Cardiac fibroblast (primary cell): ENCODE results near the gene ITGA3.

Experiments
- DNase-seq, 2 donors: peaks; one replicate each; pipeline versions ENCODE4 v3.0.0 to v3.0.0-alpha.2; 2010; ENCODE audit warnings: low read depth in 2 of 2
- H3K4me3 ChIP-seq, 2 donors: replicated peaks in 1 of 2; 1 replicate in 1 of 2; 2 replicates in 1 of 2; pipeline ENCODE4 v1.5.1; 2011; ENCODE audit warnings: low read depth in 2 of 2, low read length in 2 of 2, mild to moderate bottlenecking in 2 of 2, moderate library complexity in 1 of 2
- TF ChIP-seq, protein P1 (sequence below): IDR thresholded peaks from one replicate; pipeline ENCODE4 v1.5.1; 2011; ENCODE audit warnings: low read depth, mild to moderate bottlenecking, low read length, inconsistent platforms

Gene ITGA3

DNA sequence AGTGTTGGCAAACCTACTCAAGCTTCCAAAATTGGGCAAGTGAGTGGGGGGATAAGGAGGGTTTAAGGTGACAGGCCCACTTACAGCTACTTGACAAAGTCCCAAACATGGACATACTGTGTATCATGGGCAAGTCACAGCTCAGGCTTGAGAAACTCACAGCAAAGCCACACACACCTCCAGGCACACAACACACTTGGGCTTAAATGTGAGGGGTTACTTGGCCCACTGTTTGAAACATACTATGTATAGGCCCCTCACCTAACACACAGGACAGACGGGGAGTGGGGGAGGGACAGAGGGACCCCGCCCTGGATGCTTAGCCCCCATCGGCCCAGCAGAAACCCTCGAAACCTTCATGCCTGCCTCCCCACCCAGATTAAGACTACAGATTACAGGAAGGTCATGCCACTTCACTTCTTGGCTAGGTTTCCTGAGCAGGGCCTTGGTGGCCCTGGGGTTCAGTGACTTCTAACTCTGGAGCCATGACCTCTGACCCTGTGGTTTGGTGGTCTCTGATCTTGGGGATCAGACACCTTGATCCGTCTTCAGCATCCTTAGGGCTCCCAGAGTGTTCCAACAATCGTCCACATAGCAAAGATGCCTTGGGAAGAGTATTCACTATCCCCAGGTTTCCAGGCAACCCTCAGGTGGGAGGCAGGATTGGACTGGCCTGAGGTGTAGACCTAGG is 76.3 kb downstream of the ITGA3 start:
- DNase-seq = no peak
- TF ChIP-seq, protein P1, sequence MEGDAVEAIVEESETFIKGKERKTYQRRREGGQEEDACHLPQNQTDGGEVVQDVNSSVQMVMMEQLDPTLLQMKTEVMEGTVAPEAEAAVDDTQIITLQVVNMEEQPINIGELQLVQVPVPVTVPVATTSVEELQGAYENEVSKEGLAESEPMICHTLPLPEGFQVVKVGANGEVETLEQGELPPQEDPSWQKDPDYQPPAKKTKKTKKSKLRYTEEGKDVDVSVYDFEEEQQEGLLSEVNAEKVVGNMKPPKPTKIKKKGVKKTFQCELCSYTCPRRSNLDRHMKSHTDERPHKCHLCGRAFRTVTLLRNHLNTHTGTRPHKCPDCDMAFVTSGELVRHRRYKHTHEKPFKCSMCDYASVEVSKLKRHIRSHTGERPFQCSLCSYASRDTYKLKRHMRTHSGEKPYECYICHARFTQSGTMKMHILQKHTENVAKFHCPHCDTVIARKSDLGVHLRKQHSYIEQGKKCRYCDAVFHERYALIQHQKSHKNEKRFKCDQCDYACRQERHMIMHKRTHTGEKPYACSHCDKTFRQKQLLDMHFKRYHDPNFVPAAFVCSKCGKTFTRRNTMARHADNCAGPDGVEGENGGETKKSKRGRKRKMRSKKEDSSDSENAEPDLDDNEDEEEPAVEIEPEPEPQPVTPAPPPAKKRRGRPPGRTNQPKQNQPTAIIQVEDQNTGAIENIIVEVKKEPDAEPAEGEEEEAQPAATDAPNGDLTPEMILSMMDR = no peak
- H3K4me3 ChIP-seq = no peak overlapping the region

DNA sequence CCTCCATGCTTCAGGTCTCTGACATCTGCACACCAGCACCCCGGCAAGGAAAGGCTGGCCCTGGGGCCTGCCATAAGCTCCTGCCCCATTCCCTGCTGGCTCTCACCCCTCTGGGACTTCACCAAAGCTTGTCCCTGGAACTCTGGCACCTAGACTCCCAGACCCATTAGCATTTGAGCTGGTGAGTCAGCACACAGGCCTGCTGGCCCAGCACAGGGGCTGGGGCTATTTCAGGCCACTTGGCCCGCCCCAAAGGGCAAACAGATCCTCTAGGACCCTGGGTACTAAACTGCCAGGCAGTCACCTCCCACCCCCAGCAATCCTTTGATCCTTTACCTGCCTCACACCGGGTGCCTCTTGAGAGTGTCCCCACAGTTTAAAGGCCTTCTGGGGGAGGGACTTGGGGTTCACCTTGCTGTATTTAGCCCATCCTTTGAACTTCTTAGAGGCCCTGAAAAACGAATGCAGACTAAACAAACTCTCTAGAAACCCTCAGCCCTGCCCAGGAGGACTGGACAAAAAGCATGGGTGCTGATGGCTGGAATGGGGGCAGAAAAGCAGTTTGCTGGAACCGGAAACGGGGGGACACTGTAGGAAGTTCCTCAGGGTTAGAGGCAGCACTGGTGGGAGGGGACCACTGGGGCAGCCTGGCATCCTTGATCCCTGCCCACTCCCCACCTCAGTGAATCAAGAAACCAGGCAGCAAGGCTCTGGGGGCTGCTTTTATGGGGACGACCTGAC is 77.3 kb downstream of the ITGA3 start:
- H3K4me3 ChIP-seq = no peak overlapping the region
- peak; percentile 45 to 48 for DNase-seq
- TF ChIP-seq, protein P1 = no peak

DNA sequence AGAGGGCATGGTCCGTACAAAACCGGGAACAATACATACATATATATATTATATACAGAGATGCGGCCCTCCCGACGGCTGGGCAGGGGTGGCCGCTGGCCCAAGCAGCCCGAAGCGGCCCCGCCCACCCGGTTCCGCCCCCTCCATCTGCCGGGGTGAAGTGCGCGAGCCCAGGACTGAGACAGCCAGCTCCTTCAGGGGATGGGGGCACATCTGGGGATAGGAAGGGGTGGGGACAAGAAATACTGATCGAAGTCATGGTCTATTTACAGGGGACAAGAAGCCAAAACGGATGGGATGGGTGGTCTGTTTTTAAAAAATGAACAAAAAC is 77.8 kb downstream of the ITGA3 start:
- DNase-seq = no peak
- TF ChIP-seq, protein P1 = no peak
- no peak overlapping the region for H3K4me3 ChIP-seq

DNA sequence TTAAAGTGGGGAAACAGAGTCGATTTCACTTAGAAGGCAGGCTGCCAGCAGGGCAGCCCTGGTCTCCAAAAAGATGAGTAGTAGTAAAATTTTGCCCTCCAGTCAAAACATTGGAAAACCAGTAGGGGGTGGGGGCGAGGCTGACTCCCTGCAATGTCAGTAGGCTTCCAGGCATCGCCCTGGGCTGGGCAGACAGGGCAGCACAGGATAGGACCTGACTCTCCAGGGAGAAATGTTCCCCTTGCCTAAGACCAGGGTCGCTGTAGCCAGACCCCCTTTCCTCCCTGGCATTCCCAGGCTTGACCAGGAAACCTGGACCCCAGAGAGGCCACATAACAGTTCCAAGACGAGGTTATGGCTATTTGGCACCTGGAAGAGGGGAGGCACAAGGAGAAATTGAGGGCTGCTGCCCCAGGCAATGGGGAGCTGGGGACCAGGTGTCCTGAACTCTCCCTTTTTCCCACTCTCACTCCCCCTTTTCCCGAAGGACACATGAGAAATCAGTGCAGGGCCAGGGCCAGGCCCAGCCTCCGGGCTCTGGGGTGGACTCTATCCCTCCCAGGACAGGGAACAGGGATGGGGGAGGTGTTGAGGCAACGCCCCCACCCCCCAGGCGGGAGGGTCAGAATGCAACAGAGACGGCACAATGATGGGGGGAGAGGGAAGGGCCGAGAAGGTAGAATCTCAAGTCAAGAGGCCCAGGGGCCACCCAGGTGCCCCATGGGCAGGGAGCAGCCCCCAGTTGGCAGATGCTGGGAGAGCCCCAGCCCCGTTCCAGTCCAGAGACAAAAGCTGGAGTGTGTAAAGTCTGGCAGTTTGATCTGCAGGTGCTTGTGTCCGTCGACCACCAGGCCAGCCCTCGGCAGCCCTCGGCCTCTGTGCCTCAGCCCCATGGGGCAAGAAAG is 78.5 kb downstream of the ITGA3 start:
- TF ChIP-seq, protein P1 = no peak
- H3K4me3 ChIP-seq = no peak overlapping the region
- no peak for DNase-seq

DNA sequence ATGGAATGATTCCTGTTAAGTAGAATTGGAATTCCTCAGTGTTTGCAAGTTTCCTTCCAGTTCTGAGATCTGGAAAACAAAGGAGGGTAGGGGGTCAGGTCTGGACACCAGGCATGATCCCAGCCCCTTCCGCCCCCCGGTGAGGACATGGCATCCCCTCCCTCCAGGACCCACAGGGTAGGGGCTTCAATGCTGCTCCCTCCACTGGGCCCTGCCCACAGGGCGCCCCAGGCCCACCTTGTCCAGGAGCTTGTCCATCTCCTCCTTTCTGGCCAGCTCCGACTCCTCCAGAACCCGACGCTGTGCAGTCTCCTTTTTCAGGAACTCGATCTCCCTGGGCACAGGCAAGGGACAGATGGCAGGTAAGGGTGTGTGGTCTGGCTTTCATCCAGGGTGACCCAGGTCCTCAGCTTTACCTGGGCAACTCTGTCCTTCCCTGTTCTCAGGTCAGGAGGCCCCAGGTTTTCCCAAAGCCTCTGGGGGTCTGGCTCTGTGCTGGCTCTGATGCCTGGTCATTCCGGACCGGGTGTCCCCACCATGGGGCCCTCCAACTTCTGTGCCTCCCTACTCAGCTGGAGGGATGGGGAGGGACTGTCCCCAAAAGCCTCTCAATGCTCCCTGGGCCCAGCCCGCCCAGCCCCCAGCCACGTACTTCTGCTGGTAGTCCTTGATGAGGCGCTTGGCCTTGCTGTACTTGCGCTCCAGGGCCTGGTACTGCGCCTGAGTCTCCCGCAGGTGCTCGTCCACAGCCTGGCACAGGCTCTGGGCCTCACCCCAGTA is 79.6 kb downstream of the ITGA3 start:
- TF ChIP-seq, protein P1 = no peak
- no peak overlapping the region for H3K4me3 ChIP-seq
- no peak for DNase-seq

DNA sequence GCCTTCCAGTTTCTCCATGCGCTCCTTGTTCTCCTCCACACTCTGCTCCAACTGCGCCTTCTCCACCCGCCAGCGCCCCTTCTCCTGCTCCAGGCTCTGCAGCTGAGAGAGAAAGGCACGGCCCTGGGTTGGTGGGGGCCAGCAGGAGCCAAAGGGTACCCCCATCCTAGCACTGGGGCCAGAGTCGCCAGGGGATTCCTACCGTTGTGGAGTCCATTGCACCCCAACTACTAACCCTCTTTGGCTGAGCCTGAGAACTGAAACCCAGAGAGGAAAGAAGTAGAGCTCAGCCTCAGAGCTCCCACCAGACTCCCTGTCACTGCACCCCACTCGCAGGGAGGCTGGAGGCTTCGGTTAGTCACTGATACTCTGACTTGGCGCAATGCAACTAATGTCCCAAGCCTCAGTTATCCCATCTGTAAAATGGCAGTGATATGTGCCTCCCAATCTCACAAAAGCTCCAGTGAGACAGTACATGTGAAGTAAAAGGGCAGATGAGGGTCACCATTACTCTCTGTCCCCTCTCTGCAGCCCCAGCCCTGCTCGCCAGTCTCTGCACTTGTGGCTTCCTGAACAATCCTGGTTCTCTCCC is 80.3 kb downstream of the ITGA3 start:
- TF ChIP-seq, protein P1 = no peak
- no peak overlapping the region for H3K4me3 ChIP-seq
- DNase-seq = no peak
